Muscle of back (tissue), 13 donors: ENCODE measurements around the gene PARG. TPM values are rescaled to one million over a fixed set of nuclear protein-coding genes. Genes with fewer than 3 reads are reported as not detected.
A peak's percentile ranks its signal among the peaks of the same experiment; 100 is the strongest.
"Not testable (repeated sequence)": the region's sequence is repeated elsewhere in the genome, so short reads cannot be mapped to it uniquely, and the experiment has no call there.

Source experiments
- DNase-seq, 3 donors: peaks; one replicate each; pipeline versions ENCODE4 v3.0.0 to v3.0.0-alpha.2; 2013
- long read RNA-seq, 9 donors: transcript quantifications; one replicate each; lab custom pipeline, GENCODE V29; 2026
- polyA plus RNA-seq, 10 donors: library from polyadenylated mRNA; unstranded; fragments of 120-200 nt; gene quantifications; one replicate each; pipeline ENCODE4 v1.2.1, GENCODE V29; 2013; ENCODE audit not compliant: insufficient read length in 10 of 10

The PARG gene
- polyA plus RNA-seq = 10 to 100 TPM; 14.9 to 21.3 (median 18.4) TPM
- long read RNA-seq, donor 1 = 0 reads
- long read RNA-seq, donor 2 = 0 reads
- long read RNA-seq, donor 3 = 0 reads
- long read RNA-seq, donor 4 = 0 reads
- long read RNA-seq, donor 5, partial matches to known transcripts = 14 of 14 reads
- long read RNA-seq, donor 5, other reads (novel, unspliced or antisense) = 0 of 14 reads
- long read RNA-seq, donor 6 = 0 reads
- long read RNA-seq, donor 7 = 0 reads
- long read RNA-seq, donor 8 = 0 reads
- long read RNA-seq, donor 9 = 0 reads

GRCh38 chr10:49941447-49942338, at the start of gene PARG, which contains the start of gene TIMM23B:
TSS of gene PARG (minus strand) at chr10:49942027. CDS start at chr10:49941725, 302 bp downstream.
TSS of gene TIMM23B (plus strand) at chr10:49942053. CDS start at chr10:49942195, 142 bp downstream.
- DNase-seq = peak; percentile 76 to 91 (median 85)

- not testable (repeated sequence) for DNase-seq
Observed at GRCh38 chr10:49988376-49988775, 46.5 kb upstream of the PARG start, which contains the start of gene AGAP6. TSS of gene AGAP6 (plus strand) at chr10:49988406. CDS start at chr10:49988716, 310 bp downstream.

GRCh38 chr10:49987207-49987606, 45.4 kb upstream of the PARG start:
- DNase-seq = not testable (repeated sequence)

GRCh38 chr10:49977756-49978155, 35.9 kb upstream of the PARG start:
- DNase-seq = not testable (repeated sequence)

GRCh38 chr10:49972094-49972493, 30.3 kb upstream of the PARG start:
- not testable (repeated sequence) for DNase-seq

GRCh38 chr10:49971466-49971865, 29.6 kb upstream of the PARG start:
- not testable (repeated sequence) for DNase-seq

- not testable (repeated sequence) for DNase-seq
Observed at GRCh38 chr10:49970331-49970857, 28.6 kb upstream of the PARG start.

GRCh38 chr10:49953122-49953521, 11.3 kb upstream of the PARG start:
- DNase-seq = peak in 1 of 3 donors; percentile 0

- not testable (repeated sequence) for DNase-seq
Observed at GRCh38 chr10:49952006-49952405, 10.2 kb upstream of the PARG start.

- not testable (repeated sequence) for DNase-seq
Observed at GRCh38 chr10:49948737-49949136, 6.9 kb upstream of the PARG start.

GRCh38 chr10:49948142-49948541, 6.3 kb upstream of the PARG start:
- DNase-seq = not testable (repeated sequence)

GRCh38 chr10:49943607-49944006, 1.8 kb upstream of the PARG start:
- DNase-seq = not testable (repeated sequence)

- DNase-seq = peak in 1 of 3 donors; percentile 9
Observed at GRCh38 chr10:49942339-49942705, 495 bp upstream of the PARG start.

GRCh38 chr10:49931959-49932728, 9.7 kb downstream of the PARG start:
- not testable (repeated sequence) for DNase-seq

- not testable (repeated sequence) for DNase-seq
Observed at GRCh38 chr10:49931276-49931675, 10.6 kb downstream of the PARG start.

GRCh38 chr10:49923572-49923971, 18.3 kb downstream of the PARG start:
- not testable (repeated sequence) for DNase-seq

- not testable (repeated sequence) for DNase-seq
Observed at GRCh38 chr10:49922041-49922440, 19.8 kb downstream of the PARG start.

GRCh38 chr10:49917927-49918326, 23.9 kb downstream of the PARG start:
- DNase-seq = not testable (repeated sequence)

- not testable (repeated sequence) for DNase-seq
Observed at GRCh38 chr10:49916451-49916850, 25.4 kb downstream of the PARG start.

- not testable (repeated sequence) for DNase-seq
Observed at GRCh38 chr10:49910295-49910694, 31.5 kb downstream of the PARG start.
